Stimulated activated CD4-positive, alpha-beta T cell treated with anti-CD3 and anti-CD28 coated beads, Interleukin-15, amount 100 ng/mL, for 24 hours (primary cell): Measurements from ENCODE around the gene CNGA1.
"Not testable (repeated sequence)": the region's sequence is repeated elsewhere in the genome, so short reads cannot be mapped to it uniquely, and the experiment has no call there.

Source experiments
- DNase-seq: peaks from one replicate; pipeline ENCODE4 v3.0.0-alpha.2; 2020

The CNGA1 gene

DNA sequence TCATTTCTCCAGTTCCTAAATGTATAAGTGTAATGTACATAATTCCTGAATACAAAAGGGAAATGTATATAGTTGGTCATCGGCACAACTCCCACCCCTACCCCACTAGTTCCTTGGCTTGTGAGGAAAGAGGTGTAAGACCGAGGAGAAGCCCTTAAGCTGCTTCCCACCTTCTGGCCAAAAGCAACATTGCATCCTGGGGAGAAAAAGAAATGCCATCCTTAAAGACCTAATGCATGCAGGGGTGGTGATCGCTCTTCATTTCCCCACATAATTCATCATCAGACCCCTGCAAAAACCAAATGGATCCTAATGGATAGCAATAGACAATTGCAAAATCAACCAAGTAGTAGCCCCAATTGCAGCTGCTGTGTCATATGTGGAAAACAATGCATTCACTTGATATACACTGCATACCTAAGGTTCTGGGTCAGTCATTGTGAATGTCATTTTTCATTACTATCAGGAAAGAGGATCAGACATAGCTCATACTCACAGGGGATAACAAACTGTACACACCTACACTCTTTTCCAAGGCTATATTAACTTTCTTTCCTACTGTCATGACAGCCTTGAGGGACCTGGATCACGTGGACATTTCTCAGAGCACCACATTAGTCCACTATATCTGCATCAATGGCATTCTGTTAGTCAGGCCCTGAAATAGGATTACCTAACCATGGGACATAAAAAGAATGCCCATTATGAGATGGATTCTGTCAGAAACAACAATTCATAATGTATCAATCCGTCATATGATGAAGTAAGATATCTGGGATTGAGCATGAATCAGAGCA, 70.4 kb downstream of the CNGA1 start:
- no peak for DNase-seq

GRCh38 chr4:47942081-47942819, 74.2 kb downstream of the CNGA1 start:
- DNase-seq, result no peak

- no peak for DNase-seq
These were observed 77.0 kb downstream of the CNGA1 start for GRCh38 chr4:47939456-47939855.

DNA sequence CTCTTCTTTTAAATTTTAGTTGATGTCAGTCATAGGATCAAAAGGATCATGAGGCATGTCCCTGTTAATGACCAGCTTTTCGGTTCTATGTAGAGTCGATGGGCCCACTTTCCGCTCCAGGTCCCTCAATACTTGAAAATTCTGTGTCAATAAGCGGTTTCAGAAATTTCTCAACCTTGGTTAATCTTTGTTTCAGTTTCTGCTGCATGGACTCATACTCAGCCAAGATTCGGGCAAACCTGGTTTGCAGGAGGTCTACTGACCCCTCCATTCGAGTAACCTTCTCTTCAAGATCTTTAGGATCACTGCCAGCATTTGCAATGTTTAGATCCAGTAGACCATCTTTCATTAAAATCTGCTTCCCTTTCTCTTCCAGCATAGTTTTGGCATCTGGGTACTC, 80.1 kb downstream of the CNGA1 start:
- no peak for DNase-seq

DNA sequence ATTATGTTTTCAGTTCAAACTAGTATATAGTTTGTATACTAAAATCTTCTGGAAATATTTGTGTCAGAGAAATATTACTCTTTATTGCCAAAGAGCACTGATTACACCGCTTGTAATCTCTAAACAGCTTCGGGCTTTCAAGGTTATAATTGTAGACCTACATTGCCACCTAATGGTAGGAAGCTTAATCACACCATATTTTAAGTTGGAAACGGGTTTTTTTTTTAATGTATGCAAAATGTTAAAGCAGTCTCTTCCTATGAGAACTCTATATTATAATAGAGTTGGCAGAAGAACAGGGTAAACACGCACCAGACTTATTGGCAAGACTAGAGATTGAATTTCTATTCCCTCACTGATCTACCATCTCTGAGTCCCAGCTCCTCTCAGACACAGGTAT, 82.6 kb downstream of the CNGA1 start:
- DNase-seq, result no peak

DNA sequence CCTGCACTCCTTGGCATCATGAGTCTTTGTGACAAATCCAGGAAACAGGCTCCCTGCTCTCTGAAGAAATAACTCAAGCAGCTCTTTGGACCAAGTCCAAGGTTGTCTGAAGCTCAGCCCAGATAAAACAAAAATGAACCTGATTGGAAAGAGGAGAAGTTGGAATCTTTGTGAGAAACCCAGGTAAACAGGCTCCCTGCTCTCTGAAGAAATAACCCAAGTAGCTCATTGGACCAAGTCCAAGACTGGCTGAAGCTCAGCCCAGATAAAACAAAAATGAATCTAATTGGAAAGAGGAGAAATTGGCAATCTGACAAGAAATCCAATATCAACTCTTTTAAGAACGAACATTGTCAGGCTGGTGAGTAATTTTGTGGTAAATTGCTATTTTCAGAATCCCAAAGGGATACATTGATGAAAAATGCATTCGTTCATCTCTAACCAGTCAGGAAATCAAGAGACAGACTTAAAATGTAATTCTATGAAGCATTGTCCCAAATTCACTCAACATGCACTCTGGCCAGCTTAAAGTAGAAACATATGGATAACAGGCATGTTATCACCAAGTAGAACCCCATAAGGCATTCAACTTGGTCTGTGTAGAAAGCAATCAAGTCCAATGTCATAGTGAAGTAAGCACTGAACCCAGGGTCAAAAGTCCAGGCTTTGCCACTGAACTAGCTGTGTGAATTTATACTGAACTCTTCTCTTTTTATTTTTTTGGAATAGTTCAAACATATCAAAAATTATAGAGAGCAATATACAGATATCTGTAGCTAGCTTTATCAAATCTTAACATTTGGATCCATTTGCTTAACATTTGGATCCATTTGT, 85.3 kb downstream of the CNGA1 start:
- DNase-seq, result no peak

GRCh38 chr4:47929682-47930201, 86.7 kb downstream of the CNGA1 start:
- no peak for DNase-seq

- DNase-seq, result peak; percentile 64
These were observed 89.7 kb downstream of the CNGA1 start for GRCh38 chr4:47926667-47927258.

GRCh38 chr4:47923261-47923608, 93.2 kb downstream of the CNGA1 start:
- not testable (repeated sequence) for DNase-seq

GRCh38 chr4:47922436-47923260, 93.8 kb downstream of the CNGA1 start:
- not testable (repeated sequence) for DNase-seq

DNA sequence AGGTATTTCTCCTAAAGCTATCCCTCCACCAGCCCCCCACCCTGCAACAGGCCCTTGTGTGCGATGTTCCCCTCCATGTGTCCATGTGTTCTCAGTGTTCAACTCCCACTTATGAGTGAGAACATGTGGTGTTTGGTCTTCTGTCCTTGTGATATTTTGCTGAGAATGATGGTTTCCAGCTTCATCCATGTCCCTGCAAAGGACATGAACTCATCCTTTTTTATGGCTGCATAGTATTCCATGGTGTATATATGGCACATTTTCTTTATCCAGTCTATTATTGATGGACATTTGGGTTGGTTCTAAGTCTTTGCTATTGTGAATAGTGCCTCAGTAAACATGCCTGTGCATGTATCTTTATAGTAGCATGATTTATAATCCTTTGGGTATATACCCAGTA, 99.3 kb downstream of the CNGA1 start:
- DNase-seq, result not testable (repeated sequence)

DNA sequence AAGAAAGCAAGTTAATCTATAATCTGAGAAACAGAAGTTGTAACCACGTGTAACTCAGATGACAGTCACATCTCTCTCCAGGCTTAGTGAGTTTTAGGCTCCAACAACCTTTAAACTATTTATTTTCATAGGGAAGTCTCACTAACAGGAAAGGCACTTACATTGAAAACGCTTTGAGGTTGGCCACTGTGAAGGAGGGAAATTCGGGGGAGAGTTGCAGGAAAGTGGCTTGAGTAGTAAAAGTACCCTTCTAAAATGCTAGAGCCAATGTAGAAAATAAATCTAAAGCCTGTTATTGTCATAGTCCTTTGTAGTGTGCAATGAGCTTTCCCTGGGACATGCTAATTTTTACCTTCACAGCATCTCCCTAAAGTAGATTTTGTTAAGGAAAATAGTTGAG, 101.1 kb downstream of the CNGA1 start:
- no peak for DNase-seq

GRCh38 chr4:47914926-47915237, 101.6 kb downstream of the CNGA1 start:
- no peak for DNase-seq

- peak; percentile 98 for DNase-seq
These were observed 102.1 kb downstream of the CNGA1 start, which contains the start of gene NFXL1 for GRCh38 chr4:47914220-47914925. NFXL1 (minus strand) TSS chr4:47914583; CDS start chr4:47914203, 380 bp downstream.

GRCh38 chr4:47913861-47914219, 102.6 kb downstream of the CNGA1 start:
- peak; percentile 59 for DNase-seq

GRCh38 chr4:47913330-47913729, 103.2 kb downstream of the CNGA1 start:
- no peak for DNase-seq

GRCh38 chr4:47907089-47907646, 109.3 kb downstream of the CNGA1 start:
- no peak for DNase-seq

DNA sequence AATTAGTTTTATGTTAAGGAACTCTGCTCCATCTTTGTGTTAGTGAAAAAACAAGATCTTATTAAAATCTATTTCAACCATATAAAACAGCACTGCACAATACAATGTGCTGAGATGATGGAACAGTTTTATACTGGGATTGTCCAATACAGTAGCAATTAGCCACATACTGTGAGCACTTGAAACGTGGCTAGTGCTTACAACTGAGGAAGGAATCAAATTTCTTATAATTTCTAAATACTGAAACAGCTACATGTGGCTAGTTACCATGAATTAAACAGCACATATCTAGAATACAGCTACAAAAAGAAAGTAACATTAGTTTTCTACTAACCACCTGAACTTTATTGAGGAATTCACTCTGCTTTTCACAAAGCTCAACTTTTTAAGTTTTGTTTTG, 116.8 kb downstream of the CNGA1 start:
- DNase-seq, result no peak

GRCh38 chr4:47891928-47892327, 124.6 kb downstream of the CNGA1 start:
- no peak for DNase-seq
